Fibroblast of lung (primary cell): ENCODE results near the gene BRCA2. TPM values are rescaled to one million over a fixed set of nuclear protein-coding genes. Genes with fewer than 3 reads are reported as not detected.
A peak's percentile ranks its signal among the peaks of the same experiment; 100 is the strongest.

Experiments used
- DNase-seq, 2 donors: peaks; one replicate each; pipeline versions ENCODE4 v3.0.0 to v3.0.0-alpha.2; 2010; ENCODE audit warnings: low read depth in 2 of 2
- H2AFZ ChIP-seq: 2 replicates; pipeline ENCODE4 v1.5.1; 2012; ENCODE audit warnings: low read length, control low read depth, inconsistent platforms
- H3K27ac ChIP-seq: 2 replicates; pipeline ENCODE4 v1.5.1; 2011; ENCODE audit warnings: low read length, control low read depth; ENCODE audit not compliant: insufficient read depth
- H3K27me3 ChIP-seq: 2 replicates; pipeline ENCODE4 v1.5.1; 2011; ENCODE audit warnings: mild to moderate bottlenecking, low read length; ENCODE audit not compliant: control insufficient read depth, insufficient read depth
- H3K36me3 ChIP-seq: 2 replicates; pipeline ENCODE4 v1.5.1; 2011; ENCODE audit warnings: low read length; ENCODE audit not compliant: control insufficient read depth, insufficient read depth
- H3K4me1 ChIP-seq: 2 replicates; pipeline ENCODE4 v1.5.1; 2011; ENCODE audit warnings: low read length; ENCODE audit not compliant: control insufficient read depth, insufficient read depth; ENCODE audit errors: extremely low read depth
- H3K4me2 ChIP-seq: 2 replicates; pipeline ENCODE4 v1.5.1; 2011; ENCODE audit warnings: low read length, control low read depth; ENCODE audit not compliant: insufficient read depth; ENCODE audit errors: extremely low read depth
- H3K4me3 ChIP-seq, 4 experiments: fragments of 200-600 bp in 1 of 4; sonication (generic) in 1 of 4; replicated peaks in 1 of 4; 2 replicates each; pipeline ENCODE4 v1.5.1; 2011 to 2016; ENCODE audit warnings: low read length in 4 of 4, low read depth in 3 of 4, mild to moderate bottlenecking in 3 of 4, control low read depth in 2 of 4, inconsistent platforms in 1 of 4, mixed read lengths in 1 of 4; ENCODE audit not compliant: insufficient read depth in 1 of 4; ENCODE audit errors: control extremely low read depth in 1 of 4
- H3K79me2 ChIP-seq: 2 replicates; pipeline ENCODE4 v1.5.1; 2012; ENCODE audit warnings: mild to moderate bottlenecking, low read length, inconsistent platforms; ENCODE audit not compliant: control insufficient read depth, insufficient read depth
- H3K9ac ChIP-seq: 2 replicates; pipeline ENCODE4 v1.5.1; 2011; ENCODE audit warnings: mild to moderate bottlenecking, low read length, control low read depth; ENCODE audit not compliant: insufficient read depth
- H3K9me3 ChIP-seq: 2 replicates; pipeline ENCODE4 v1.5.1; 2012; ENCODE audit warnings: low read depth, low read length; ENCODE audit not compliant: control insufficient read depth, insufficient read depth
- H4K20me1 ChIP-seq: 2 replicates; pipeline ENCODE4 v1.5.1; 2011; ENCODE audit warnings: low read length; ENCODE audit not compliant: control insufficient read depth, insufficient read depth; ENCODE audit errors: extremely low read depth
- CTCF ChIP-seq, 2 donors: IDR thresholded peaks in 1 of 2; conservative IDR thresholded peaks in 1 of 2; 1 replicate in 1 of 2; 2 replicates in 1 of 2; pipeline ENCODE4 v1.5.1; 2011 to 2012; ENCODE audit warnings: low read length in 2 of 2, control low read depth in 1 of 2, inconsistent platforms in 1 of 2, low read depth in 1 of 2, mild to moderate bottlenecking in 1 of 2
- EZH2 ChIP-seq: IDR thresholded peaks from 2 replicates; pipeline ENCODE4 v1.5.1; 2012; ENCODE audit warnings: low read length, control low read depth, mild to moderate bottlenecking; ENCODE audit errors: missing control alignments
- polyA plus RNA-seq, 2 donors: library from polyadenylated mRNA; depleted of rRNA in 1 of 2; stranded (reverse) in 1 of 2; unstranded in 1 of 2; fragments of >200 nt; gene quantifications; 2 replicates each; pipeline ENCODE4 v1.2.1, GENCODE V29; 2011 to 2012; ENCODE audit warnings: missing spikeins in 1 of 2
- total RNA-seq: library from RNA; depleted of rRNA; stranded (reverse); fragments of >200 nt; gene quantifications from 2 replicates; pipeline ENCODE4 v1.2.1, GENCODE V29; 2014

The BRCA2 gene
- total and polyA plus RNA-seq, 2 donors (not counting 1 experiment from before 2014, with no cell fraction given): 2.0 to 4.5 TPM

- no peaks in the 10 kb centered on the region for H3K27me3 ChIP-seq
- H3K79me2 ChIP-seq: no peaks in the 10 kb centered on the region
- no peak overlapping the region for H3K27ac ChIP-seq
- no peak overlapping the region for H2AFZ ChIP-seq
- H3K36me3 ChIP-seq: no peaks in the 10 kb centered on the region
- H3K4me3 ChIP-seq: no peak overlapping the region
- no peak for DNase-seq
- peaks cover 8% of the 10 kb centered on the region for H3K4me1 ChIP-seq
- H3K4me2 ChIP-seq: no peak overlapping the region
- H4K20me1 ChIP-seq: no peaks in the 10 kb centered on the region
- TF ChIP-seq EZH2: no peak
- no peak for TF ChIP-seq CTCF (conservative IDR thresholded peaks at IDR 0.05 in 1 of 2, IDR thresholded peaks at IDR 0.05 in 1 of 2; ENCODE audit: low read depth in 1 of 2, low read length in 2 of 2)
- no peak overlapping the region for H3K9ac ChIP-seq
- H3K9me3 ChIP-seq: no peaks in the 10 kb centered on the region
These were observed 49.2 kb upstream of the BRCA2 start for GRCh38 chr13:32266130-32266529.

GRCh38 chr13:32267836-32268439, 47.4 kb upstream of the BRCA2 start:
- no peak for TF ChIP-seq EZH2
- peak; percentile 19 to 33 for TF ChIP-seq CTCF (conservative IDR thresholded peaks at IDR 0.05 in 1 of 2, IDR thresholded peaks at IDR 0.05 in 1 of 2; ENCODE audit: low read depth in 1 of 2, low read length in 2 of 2)
- Histone ChIP-seq H3K4me2 (no peak overlapping the region), H3K36me3 (no peaks in the 10 kb centered on the region), H3K9me3 (no peaks in the 10 kb centered on the region), H3K27me3 (no peaks in the 10 kb centered on the region), H3K27ac (no peak overlapping the region), H3K9ac (no peak overlapping the region), H4K20me1 (no peaks in the 10 kb centered on the region), H3K4me1 (peaks cover 3% of the 10 kb centered on the region), H2AFZ (no peak overlapping the region), H3K79me2 (no peaks in the 10 kb centered on the region), H3K4me3 (no peak overlapping the region)
- no peak for DNase-seq

GRCh38 chr13:32272021-32272683, 43.2 kb upstream of the BRCA2 start:
- no peak for DNase-seq
- Histone ChIP-seq H3K4me2 (no peak overlapping the region), H3K4me3 (no peak overlapping the region), H2AFZ (no peak overlapping the region), H3K4me1 (no peaks in the 10 kb centered on the region), H3K36me3 (no peaks in the 10 kb centered on the region), H3K9ac (no peak overlapping the region), H3K27ac (no peak overlapping the region), H3K27me3 (no peaks in the 10 kb centered on the region), H3K9me3 (no peaks in the 10 kb centered on the region), H4K20me1 (no peaks in the 10 kb centered on the region), H3K79me2 (no peaks in the 10 kb centered on the region)
- TF ChIP-seq CTCF (conservative IDR thresholded peaks at IDR 0.05 in 1 of 2, IDR thresholded peaks at IDR 0.05 in 1 of 2; ENCODE audit: low read depth in 1 of 2, low read length in 2 of 2): no peak
- no peak for TF ChIP-seq EZH2
